Activated T-helper 1 cell treated with anti-CD3 and anti-CD28 coated beads, Interleukin-2, amount 50 U/mL, for 16 hours (primary cell): Measurements from ENCODE around the gene GLB1L3.
A peak's percentile ranks its signal among the peaks of the same experiment; 100 is the strongest.

Source experiments
- DNase-seq, 2 donors: peaks; one replicate each; pipeline ENCODE4 v3.0.0-alpha.2; 2020; ENCODE audit warnings: low read depth in 1 of 2, low spot score in 1 of 2

GLB1L3 gene, protein sequence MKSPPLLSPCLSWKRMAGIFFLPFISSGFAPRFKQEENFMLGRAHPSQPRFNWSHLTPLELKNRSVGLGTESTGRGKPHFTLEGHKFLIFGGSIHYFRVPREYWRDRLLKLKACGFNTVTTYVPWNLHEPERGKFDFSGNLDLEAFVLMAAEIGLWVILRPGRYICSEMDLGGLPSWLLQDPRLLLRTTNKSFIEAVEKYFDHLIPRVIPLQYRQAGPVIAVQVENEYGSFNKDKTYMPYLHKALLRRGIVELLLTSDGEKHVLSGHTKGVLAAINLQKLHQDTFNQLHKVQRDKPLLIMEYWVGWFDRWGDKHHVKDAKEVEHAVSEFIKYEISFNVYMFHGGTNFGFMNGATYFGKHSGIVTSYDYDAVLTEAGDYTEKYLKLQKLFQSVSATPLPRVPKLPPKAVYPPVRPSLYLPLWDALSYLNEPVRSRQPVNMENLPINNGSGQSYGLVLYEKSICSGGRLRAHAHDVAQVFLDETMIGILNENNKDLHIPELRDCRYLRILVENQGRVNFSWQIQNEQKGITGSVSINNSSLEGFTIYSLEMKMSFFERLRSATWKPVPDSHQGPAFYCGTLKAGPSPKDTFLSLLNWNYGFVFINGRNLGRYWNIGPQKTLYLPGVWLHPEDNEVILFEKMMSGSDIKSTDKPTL

DNA sequence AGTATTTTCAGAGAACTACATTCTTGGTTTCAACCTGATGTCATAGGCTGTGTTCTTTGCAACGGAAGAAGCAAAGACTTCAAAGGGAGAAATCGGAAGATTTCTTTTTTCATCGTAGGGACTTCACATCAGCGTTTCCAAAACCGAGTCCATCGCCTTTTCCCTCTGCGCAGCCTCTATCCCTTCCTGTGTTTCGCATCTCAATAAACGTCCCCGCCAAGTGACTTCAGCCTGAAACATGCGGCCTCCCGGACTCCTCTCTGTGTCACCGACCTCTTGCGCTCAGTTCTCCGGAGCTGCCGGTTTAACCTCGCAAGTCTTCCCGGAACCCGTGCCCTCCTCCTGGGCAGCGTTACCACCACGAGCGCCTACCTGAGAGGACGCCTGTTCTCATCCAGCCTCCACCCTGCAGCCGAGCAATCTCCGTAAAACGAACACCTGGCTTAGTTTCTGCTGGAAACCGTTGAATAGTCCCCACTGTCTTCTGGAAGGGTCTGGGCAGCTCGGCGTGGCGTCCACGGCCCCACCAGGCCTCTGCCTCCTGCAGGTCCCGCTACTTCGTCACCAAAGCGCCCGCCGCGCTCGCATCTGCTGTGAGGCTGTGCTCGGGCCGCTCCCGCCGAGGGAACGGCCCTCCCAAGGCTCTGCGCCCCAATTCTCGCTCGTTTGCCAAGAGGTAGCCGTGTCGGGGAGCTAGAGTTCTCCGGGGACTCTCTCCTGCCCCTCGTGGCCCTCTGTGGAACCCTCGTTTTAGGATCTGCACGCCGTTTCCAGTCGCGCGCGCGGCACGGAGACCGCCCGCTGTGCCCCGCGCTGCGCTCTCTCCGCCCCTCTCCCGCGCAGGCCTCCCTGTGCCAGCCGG lies at the start of gene GLB1L3:
Gene GLB1L3 (plus strand): TSS at position 846 of the 862 bp plus-strand sequence. CDS start 362 bp downstream, outside the sequence.
- DNase-seq = peak; percentile 62 to 67

DNA sequence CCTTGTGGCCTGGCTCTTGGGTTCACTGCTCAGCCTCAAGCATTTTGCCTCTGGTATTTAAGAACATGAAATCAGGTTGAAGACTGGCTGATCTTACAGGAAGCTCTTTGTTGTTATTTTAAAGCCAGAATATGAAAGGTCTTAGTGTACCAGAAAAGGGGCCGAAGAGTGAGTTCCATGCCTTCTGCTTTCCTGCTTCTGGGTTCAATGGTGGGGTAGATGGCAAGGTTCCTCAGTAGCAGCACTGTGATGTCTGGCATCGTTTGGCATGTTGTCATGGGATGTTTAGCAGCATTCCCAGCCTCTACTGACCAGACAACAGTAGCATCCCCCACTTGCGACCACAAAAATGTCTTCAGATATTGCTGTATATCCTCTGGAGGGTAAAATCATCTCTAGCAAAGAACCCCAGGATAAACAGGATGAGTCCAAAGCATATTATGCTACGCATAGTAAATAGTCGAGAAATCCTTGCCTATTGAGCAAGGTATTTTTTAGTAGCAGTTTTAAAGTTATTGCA lies 49.3 kb upstream of the GLB1L3 start:
- no peak for DNase-seq

DNA sequence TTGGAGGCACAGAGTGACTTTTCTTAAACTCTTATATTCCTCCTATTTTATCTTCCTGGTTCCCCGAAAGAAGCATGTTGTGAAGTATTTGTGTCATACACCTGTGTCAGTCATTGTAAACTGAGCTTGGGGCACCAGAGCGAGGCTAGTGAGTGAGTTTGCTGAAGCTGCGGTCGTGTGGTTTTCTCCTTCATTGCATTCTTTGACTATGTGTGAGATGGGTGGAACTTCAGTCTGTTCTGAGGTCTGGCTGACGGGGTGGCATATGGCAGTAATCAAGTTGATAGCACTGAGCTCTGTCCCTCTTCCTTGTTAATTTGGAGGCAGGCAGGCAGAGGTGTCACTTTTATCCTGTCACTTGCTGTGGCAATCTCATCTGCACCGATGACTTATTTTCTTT lies 47.6 kb upstream of the GLB1L3 start:
- no peak for DNase-seq

DNA sequence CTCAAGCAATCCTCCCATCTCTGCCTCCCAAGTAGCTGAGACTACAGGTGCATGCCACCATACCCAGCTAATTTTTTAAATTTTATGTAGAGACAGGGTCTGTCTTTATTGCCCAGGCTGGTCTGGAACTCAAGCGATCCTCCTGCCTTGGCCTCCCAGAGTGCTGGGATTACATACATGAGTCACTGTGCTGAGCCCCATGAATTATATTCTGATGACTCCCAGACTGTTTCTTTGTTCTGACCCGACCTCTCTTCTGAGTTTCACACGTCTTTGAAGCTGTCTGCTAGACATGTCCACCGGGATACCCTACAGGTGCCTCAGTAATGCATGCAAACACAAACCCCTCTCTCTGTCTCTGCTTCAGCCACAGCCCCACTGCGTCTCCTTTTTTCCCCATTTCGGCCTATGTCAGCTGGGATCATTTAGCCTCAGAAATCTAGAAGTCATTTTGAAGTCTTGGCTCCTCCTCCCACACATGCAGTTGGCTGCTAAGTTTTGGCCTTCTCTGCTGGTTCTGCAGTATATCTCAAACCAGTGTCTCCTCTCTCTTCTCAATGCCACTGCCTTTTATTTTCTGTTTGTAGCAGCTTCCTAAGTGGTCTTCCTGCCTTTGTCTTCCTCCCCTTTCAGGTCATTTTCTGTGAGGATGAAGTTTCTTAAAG lies 46.9 kb upstream of the GLB1L3 start:
- no peak for DNase-seq

DNA sequence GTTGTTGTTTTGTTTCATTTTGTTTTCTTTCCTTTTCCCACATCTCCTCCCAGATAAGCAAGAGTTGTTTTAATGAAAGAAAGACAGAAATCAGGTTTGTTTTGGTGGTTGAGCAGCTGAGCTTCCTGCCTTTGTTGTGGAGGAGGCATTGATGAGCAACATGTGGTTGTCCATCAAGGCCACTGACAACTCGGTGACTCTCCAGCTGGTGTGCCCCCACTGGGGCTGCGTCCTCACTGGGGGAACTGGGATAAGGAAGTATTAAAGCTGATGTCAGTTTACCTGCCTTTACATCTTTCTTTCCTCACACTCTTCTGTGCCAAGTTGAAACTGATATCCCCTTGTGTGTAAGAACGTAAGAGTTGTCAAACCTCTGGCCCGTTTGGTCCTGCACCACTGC lies 45.8 kb upstream of the GLB1L3 start:
- no peak for DNase-seq

DNA sequence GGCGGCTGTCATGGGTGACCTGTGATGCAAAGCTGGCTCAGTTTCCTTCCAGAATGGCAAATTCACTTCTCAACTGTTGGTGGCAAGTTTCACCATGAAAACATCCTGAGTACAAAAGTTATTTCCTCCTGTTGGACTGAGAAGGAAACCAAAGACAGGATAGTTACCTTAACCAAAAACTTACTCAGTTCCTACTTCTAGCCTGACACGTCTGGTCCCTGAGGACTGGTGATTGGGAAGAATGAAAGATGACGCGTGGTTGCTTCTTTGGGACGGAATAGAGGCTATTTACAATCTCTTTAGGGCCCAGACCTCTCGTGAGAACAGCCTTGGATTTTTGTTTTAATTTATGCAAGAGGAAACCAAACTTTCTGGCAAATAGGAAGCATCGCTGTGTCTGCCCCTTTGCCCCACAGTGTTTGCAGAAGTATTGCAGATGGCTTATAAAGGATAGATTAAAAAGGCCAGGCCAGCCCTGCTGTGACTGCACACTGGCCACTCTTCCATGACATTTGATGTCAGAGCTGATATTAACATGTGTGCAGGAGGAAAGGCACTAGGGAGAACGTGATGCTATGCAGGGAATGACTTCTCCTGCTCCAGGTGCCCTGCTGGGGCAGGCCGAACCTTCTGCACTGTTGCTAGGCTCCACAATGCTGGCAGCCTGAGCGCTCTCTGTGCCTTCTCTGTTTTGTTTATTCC lies 44.1 kb upstream of the GLB1L3 start:
- no peak for DNase-seq

DNA sequence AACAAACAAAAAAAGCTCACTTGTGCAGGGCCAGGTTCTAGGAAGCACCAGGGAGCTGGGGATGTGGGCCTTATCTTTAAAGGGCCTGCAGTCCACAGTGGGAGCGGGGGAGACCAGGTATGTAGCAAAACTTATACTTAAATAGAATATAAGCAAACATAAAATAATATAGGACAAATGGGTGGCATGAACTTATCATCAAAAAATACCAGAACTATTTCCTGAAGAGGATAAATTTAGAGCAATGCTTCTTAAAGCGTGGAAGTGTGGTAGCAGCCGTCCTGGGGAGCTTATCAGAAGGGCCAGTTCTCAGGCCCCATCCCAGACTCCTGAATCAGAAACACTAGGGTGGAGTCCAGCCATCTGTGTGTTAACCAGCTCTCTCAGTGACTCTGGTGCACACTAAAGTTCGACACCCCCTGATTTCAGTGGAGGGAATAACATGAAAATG lies 42.4 kb upstream of the GLB1L3 start:
- DNase-seq = no peak

DNA sequence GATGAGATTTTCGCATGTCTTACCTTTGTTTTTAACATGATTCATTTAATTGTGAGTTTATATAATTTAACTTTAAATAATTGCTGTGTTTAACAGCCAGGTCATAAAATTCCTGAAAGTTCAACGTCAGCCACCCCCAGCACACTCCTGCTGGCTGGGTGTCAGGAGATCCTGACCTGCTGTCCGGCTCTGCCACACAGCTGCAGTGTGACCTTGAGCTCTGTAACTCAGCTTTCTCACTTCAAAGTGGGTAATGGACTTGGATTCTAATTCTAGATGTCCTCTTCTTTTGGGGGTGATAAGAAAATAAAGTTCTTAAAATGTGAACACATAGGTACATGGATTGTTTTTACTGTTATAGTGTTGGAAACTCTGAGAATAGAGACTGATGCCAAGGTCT lies 40.8 kb upstream of the GLB1L3 start:
- no peak for DNase-seq

DNA sequence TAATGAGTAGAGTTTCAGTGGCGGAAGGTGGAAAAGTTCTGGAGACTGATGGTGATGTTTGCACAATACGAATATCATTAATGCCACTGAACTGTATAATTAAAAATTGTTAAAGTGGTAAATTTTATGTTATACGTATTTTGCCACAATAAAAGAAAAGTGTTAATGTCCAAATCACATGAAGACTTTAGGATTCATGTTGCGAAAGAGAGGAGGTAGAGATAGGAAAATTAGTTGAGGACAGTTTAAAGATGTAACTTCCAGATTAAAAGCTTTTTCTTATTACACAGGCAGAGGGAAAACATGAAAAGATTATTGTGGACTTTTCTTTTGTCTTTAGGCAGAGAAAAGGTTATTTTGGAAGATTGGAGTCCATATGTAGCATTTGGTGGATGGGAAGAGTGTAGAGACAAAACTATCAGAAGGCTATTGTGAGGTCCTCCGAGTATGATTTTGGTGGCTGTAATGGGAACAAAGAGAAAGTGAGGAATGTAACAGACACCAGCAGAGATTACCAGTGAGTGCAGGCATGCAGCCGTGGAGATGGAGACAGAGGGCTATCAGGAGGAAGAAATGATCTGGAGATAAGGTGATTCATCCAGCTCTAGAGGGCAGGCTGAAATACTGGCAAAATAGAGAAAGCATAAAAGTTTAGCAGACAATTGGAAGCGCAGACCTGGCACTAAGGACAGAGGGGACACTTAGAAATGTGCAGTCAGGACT lies 39.2 kb upstream of the GLB1L3 start:
- no peak for DNase-seq

DNA sequence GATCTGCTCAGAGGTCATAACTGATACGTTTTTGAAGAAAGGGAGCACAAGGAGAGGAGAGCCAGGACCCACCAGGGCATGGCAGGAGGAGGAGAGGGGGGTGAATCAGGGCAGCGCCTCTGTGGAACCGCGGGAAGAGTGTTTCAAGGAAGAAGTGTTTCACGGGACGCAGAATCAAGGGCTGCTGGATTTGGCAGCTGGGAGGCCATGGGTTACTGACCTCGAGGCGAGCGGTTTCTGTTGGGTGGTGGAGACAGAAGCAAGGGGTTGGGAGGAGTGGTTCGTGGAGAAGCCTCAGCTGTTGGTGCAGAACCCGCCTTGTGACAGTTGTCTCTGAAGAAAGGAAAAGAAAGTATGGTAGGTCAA lies 38.6 kb upstream of the GLB1L3 start:
- DNase-seq = no peak

DNA sequence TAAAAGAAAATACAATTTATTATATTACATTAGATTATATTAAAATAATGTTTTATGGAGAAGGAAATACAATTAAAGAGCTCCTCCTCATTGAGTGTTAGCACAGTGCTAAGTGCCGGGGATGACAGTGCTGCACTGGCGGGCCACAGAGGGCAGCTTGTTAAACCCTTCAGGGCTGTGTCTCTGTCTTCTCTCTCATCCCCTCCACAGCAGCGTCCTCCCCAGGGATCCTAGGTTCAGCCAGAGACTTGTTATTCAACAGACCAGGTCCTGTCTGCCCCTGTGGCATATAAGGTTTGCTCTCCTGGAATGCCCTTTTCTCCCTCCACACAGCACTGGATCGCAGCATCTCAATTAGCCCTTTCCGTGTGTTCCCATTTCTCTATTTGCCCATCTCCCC lies 37.2 kb upstream of the GLB1L3 start:
- DNase-seq = no peak

DNA sequence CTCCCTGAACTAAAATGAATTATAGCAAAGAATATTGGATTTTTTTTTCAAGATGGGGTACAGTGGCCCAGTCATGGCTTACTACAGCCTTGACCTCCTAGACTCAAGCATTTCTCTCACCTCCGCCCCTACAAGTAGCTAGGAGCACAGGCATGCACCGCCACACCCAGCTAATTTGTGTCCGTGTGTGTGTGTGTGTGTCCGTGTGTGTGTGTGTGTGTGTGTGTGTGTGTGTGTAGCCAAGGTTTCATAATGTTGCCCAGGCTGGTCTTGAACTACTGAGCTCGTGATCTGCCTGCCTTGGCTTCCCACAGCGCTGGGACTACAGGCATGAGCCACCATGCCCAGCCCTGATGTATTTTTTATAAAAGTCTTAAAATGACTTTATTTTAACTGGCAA lies 35.6 kb upstream of the GLB1L3 start:
- no peak for DNase-seq

DNA sequence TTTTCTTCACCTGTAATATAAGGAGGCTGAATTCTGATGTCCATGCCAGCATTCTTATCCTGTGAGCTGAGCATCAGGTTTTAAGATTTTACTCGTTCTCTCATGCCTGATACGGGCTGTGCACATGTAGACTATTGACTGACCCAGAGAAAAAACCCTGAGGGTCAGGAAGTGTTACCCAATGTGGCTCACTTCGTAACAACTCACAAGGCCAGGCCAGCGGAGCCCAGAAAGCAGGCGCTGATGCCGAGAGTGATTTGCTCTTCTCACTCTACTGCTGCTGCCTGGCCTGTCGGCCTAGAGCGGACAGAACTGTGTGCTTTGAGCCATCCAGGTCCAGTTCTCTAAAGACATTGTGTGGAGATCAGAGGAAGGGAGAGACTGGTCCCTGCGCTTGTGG lies 33.8 kb upstream of the GLB1L3 start:
- no peak for DNase-seq

DNA sequence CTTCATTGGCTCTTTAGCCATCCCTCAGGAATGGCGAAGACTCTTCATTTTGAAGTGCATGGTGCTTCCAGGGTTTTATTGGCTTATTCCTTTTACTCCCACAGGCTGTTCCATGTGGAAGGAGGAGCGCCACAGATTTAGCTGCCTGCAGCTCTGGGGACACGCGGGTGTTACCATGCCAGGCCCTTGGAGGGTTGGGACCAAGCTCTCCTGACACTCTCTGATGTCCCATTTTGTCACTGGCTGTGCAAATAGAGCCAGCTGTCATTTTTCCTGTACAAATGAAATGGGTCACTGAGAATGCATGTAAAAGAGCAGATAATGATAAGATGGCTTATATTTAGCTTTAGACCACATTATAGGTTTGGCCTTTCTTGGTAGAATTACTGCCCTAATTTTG lies 32.3 kb upstream of the GLB1L3 start:
- DNase-seq = no peak

DNA sequence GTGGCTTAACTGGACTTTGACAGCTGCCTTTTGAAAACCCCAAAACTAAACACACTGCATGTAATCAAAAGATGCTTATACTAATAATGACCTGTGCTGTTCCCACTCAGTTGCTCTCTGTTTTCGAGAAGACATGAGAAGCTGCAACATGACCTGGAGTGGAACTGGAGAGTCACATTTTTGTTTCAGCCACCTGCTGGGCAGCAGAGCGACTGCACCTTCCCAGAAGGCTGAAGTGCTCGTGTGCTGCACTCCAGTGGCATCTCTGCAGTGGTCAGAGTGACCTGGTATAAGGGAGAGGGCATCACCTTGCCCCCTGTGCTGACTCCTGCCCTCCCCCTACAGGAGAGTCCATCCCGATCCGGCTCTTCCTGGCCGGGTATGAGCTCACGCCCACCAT lies 31.6 kb upstream of the GLB1L3 start:
- no peak for DNase-seq

DNA sequence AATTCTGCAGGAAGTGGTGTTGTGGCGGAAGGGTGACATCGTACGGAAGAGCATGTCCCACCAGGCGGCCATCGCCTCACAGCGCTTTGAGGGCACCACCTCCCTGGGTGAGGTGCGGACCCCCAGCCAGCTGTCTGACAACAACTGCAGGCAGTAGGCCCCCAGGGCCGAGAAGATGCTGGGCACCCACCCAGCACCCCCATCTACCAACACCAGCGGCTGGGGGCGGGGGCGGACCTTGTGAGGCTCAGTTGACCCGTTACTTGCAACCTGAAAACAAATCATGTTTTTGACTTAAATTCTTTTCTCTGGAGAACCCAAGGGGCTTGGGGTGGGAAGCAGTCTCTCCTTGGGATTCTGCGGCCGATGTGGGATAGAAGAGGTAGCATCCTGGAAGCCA lies 30.7 kb upstream of the GLB1L3 start:
- DNase-seq = no peak

DNA sequence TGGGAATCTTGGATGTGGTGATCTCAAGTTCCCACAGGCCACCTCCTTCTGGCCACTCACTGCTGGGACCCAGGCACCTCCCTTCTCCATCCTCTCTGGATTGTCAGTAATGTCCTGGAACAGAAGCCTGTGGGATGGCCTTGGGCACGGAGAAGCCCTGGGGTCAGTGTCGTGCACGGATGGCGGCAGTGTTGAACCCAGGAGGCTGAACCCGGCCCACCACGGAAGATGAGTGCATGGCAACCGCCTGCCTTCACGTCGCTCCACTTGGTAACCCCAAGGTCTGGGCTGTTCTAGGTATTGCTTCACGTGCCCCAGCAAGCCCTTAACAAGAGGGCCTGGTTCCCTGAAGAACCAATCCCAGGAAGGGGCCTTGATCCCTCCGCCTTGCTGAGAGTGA lies 30.1 kb upstream of the GLB1L3 start:
- DNase-seq = no peak

DNA sequence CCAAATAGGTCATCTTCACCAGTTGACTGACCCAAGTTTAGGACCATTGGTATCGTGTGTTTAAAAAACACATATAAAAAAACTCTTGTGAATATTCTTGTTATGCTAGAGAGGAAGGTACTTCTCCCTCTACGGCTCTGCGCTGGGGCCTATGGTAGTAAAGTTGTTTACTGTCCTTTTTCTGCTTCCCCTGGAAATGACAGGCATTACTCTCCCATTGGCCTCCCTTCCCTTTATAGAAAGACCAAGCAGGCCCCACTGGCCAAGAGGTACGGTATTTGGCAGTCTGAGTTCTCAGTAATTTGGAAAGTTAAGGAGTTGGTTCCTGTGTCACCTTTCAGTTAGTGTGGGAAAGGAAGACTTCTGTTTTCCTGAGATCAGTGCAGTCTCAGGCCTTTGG lies 29.5 kb upstream of the GLB1L3 start:
- DNase-seq = no peak

DNA sequence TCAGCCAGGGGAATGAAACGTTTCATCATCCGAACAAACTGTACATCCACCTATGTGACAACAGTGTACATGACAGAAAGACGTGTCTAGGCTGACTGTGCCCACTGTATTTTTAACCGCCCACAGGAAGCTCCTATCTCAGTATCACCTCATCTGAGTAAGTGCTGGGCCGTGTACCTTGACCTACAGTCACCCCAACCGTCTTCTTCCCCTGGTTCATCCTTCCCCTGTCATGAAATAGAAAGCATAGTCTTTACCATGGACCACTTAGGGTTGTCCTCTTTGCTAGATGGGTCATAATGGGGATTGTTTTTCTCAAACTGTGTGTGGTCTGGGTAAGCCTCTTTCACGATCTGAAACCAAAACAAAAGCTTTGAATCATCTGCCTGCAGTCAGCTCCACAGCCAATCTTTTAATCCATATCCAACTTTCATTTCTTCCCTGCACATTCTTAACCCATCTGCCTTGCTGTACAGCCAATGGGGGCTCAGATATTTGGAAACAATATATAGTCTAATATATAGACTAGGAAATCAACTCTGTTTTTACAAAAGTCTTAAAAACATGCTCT lies 27.2 kb upstream of the GLB1L3 start:
- DNase-seq = no peak
